M059J (cell line): ENCODE measurements around the gene HPS5. TPM values are rescaled to one million over a fixed set of nuclear protein-coding genes. Genes with fewer than 3 reads are reported as not detected.
A peak's percentile ranks its signal among the peaks of the same experiment; 100 is the strongest.

Source experiments
- DNase-seq: peaks from one replicate; pipeline ENCODE4 v3.0.0-alpha.2; 2012; ENCODE audit warnings: low read depth
- total RNA-seq: library from RNA; depleted of rRNA; stranded (reverse); fragments of >200 nt; shearing (Covaris generic); gene quantifications from 2 replicates; pipeline ENCODE4 v1.2.3, GENCODE V29; 2014

HPS5 gene
- total RNA-seq, 1 experiment from 2014 or later = 30.0 TPM

DNA sequence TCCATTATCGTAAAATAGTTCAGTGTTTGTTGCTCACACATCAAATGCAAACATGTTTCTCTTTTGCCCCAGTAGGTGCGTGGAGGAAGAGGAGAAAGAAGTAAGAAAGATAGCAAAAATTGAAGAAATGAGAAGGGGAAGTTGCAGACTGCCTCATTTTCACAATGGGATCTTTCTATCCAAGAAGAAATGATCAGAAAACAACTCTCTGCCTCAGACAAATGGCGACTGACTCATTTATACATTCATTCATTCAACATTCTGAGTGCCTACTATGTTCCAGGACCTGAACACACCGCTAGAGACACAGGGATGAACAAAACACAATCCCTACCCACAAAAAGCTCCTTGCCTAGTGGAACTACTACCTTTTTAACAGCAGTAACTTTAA, 367 bp downstream of the HPS5 start:
- no peak for DNase-seq

DNA sequence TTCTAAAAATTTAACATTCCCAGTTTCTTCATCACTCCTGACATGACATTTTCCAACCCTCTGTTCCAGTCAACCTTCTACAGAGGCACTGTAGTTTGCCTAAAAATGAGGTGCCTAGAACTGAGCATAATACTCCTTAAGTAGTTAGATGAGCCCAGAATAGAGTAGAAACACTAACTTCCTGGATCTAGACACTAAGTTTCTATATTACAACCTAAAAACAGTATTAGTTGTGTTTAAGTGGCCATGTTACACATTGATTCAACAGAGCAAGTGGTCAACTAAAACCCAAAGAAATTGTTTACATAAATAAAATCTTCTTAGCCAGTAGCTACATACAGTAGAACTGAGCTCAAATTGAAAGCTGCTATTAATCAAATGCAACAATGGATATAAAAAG, 1.3 kb downstream of the HPS5 start:
- DNase-seq = no peak

GRCh38 chr11:18319914-18320313, 2.0 kb downstream of the HPS5 start:
- no peak for DNase-seq

DNA sequence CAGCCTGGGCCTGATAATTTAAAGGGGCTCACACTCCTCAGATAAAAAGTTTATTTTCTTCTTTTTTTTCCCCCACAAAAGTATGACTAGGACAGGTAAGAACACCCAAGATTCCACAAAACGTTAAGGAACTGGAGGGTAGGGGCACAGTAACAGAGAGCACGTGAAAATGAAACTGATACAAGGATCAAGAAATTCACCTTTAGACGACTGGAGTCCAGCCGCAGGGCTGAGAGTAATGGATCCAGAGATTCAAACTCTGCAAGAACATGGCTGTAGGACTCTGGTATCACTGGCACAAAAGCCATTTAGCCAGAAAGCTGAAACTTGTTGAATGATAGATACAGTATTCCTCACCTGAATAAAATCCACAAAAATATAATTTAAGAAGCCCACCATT, 4.4 kb downstream of the HPS5 start:
- DNase-seq = no peak

DNA sequence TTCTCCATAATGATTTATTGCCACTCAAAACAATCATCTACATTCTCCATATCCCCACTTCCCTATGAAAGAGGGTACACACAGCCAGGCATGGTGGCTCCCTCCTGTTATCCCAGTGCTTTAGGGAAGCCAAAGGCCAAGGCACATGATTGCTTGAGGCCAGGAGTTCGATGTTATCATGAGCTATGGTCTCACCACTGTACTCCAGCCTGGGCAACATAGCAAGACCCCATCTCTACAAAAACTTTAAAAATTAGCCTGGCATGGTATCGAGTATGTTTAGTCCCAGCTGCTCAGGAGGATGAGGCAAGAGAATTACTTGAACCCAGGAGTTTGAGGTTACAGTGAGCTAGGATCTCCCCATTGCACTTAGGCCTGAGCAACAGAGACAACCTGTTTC, 6.0 kb downstream of the HPS5 start:
- no peak for DNase-seq

- DNase-seq = no peak
Observed at GRCh38 chr11:18314784-18315523, 7.0 kb downstream of the HPS5 start.

DNA sequence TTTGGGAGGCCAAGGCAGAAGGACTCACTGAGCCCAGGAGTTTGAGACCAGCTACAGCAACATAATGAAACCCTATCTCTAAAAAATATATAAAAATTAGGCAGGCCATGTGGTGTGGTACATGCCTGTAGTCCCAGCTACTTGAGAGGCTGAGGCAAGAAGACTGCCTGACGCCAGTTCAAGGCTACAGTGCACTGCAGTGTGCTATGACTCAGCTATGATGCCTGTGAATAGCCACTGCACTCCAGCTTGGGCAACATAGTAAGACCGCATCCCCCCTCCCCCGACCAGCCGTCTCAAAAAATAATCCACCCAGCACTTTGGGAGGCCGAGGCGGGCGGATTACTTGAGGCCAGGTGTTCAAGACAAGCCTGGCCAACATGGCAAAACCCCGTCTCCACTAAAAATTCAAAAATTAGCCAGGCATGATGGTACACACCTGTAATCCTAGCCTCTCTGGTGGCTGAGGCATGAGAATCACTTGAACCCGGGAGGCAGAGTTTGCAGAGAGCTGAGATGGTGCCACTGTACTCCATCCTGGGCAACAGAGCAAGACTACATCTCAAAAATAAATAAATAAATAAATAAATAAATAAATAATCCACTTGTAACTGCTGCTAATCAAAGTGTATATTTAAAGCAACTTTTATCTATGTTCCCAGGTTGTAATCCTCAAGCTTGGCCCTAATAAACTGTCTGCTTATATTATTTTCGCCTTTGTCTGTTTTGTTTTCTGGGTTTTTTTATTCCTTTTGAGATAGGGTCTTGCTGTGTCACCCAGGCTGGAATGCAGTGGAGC, 7.8 kb downstream of the HPS5 start:
- DNase-seq = peak; percentile 63

GRCh38 chr11:18312663-18313420, 9.1 kb downstream of the HPS5 start:
- DNase-seq = peak; percentile 73

DNA sequence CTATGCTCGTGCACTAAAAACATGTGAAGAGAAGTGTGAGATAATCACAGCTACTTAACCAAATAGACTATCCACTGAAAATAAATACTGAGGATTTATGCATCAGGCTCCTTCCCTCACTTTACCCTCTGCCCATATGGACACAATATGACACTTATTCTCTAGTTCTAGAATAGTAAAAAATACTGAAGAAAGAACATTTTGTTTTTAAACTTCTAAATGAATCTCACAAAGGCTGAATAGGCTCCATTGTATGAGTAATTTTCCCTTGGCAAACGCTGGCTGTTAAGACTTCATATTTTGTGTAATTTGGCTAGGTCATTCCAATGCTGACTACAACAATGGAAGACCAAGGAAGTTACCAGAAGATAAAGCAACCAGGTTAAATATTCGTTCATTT, 9.9 kb downstream of the HPS5 start:
- DNase-seq = peak; percentile 18

- peak; percentile 20 for DNase-seq
Observed at GRCh38 chr11:18310800-18311340, 11.1 kb downstream of the HPS5 start.

- DNase-seq = no peak
Observed at GRCh38 chr11:18309691-18310090, 12.2 kb downstream of the HPS5 start.

DNA sequence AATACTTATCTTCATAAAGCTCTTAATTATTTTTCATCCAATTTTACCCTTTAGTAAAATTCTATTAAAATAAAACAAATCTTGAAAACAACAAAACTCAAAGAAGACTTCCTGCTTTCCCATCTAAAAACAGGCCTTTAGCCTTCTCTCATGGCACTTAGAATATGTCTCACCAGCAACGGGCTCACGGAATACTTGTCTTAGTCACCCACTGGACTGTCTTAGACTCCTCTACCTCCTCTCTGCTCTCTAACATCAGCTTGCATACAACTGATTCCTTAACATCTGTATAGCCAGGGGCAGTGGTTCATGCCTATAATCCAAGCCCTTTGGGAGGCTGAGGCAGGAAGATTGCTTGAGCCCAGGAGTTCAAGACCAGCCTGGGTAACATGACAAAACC, 13.7 kb downstream of the HPS5 start:
- DNase-seq = no peak

- DNase-seq = no peak
Observed at GRCh38 chr11:18307461-18308139, 14.3 kb downstream of the HPS5 start.

- DNase-seq = no peak
Observed at GRCh38 chr11:18304745-18305144, 17.2 kb downstream of the HPS5 start.

DNA sequence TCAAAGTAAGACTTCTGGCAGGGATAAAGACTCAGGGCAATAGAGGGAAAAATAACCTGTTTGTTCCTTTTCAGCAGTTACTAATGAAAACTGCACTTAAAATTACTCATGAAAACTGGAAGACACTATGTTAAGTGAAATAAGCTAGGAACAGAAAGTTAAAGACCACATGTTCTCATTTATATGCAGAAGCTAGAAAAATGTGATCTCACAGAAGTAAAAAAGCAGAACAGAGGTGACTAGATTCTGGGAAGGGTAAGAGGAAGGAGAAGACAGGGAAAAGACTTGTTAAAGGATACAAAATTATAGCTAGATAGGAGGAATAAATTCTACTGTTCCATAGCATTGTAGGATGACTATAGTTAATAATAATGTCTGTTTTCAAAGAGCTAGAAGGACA, 22.2 kb downstream of the HPS5 start:
- no peak for DNase-seq

- DNase-seq = no peak
Observed at GRCh38 chr11:18295316-18295715, 26.6 kb downstream of the HPS5 start.

DNA sequence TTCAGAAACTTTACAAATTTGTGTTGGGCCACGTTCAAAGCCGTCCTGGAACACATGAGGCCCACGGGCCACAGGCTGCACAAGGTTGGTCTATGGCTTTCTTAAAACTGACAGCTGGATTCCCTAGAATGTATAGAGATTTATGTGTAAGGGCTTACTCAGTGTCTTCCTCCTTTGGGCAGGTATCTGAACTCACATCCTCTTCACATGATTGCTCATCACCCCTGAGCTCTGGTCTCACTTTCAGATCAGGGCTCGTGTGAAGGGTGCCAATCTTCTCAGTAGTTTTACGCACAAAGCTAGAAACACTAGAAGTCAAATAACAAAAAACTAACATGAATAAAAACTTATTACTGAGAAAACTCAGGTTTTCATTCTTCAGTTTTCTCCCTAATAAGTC, 27.1 kb downstream of the HPS5 start:
- DNase-seq = no peak

DNA sequence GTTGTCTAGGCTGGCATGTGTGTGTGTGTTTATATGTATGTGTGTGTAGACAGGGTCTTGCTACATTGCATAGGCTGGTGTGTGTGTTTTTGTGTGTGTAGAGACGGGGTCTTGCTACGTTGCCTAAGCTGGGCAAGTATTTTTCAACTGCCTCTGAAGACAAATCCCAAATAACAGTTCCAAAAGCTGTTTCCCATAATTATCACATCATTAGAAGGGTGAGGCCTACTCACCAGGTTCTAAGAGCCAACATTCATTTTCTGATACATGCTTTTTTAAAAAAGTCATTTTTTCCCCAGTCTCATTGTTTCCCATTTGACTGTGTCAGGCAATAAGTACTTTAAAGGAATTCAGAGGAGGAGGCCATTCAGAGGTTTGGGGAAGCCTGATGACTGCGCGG, 33.0 kb downstream of the HPS5 start:
- no peak for DNase-seq

GRCh38 chr11:18285841-18286240, 36.1 kb downstream of the HPS5 start:
- peak; percentile 28 for DNase-seq

DNA sequence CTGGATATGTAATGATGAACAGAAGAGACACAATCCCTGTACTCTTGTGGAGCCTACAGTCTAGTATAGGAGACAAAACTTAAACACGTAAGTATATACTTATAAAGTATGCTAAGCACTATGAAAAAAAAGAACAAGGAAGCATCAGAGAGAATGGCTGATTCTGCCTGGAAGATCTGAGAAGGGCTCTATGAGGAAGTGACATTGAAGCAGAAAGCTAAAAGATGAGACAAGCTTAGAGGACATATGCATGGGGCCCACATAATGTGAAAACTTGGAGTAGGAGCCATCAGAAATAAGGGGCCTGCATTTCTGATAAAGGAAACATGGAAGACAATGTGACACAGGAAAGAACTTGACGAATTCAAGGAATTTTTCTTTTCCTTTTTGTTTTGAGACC, 39.3 kb downstream of the HPS5 start:
- DNase-seq = no peak

DNA sequence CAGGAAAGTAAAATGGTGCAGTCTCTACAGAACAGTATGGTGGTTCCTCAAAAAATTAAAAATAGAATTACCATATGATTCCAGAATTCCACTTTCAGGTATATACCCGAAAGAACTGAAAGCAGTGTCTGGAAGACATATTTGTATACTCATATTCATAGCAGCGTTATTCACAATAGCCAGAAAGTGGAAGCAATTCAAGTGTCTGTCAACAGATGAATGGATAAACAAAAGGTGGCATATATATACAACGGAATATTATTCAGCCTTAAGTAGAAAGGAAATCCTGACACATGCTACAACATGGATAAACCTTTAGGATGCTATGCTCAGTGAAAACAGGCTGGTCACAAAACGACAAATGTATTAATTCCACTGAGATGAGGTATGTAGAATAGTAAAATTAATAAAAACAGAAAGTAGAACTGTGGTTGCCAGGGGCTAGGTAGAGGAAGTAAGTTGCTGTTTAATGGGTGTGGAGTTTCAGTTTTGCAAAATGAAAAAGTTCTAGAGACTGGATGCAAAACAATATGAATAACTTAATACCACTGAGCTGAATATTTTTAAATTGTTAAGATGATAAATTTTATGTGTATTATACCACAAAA, 41.4 kb downstream of the HPS5 start:
- no peak for DNase-seq
